Keratinocyte (primary cell): ENCODE results near the gene RHOXF1. TPM values are rescaled to one million over a fixed set of nuclear protein-coding genes. Genes with fewer than 3 reads are reported as not detected.
"Not testable (repeated sequence)": the region's sequence is repeated elsewhere in the genome, so short reads cannot be mapped to it uniquely, and the experiment has no call there.

ENCODE experiments used
- DNase-seq: peaks from one replicate; pipeline ENCODE4 v3.0.0-alpha.2; 2011; ENCODE audit warnings: low read depth, missing footprints, low spot score
- FAIRE-seq: peaks from 2 replicates; lab custom pipeline; 2011; peaks lifted over from hg19 to GRCh38; lab: Jason Lieb, UNC
- H2AFZ ChIP-seq: 2 replicates; pipeline ENCODE4 v1.6.0; 2012; ENCODE audit warnings: low read length, control low read depth, inconsistent platforms; ENCODE audit not compliant: control insufficient read depth
- H3K27ac ChIP-seq: 2 replicates; pipeline ENCODE4 v1.5.1; 2011; ENCODE audit warnings: low read length; ENCODE audit not compliant: control insufficient read depth, insufficient read depth
- H3K27me3 ChIP-seq: 3 replicates; pipeline ENCODE4 v1.6.0; 2011; ENCODE audit warnings: low read length; ENCODE audit not compliant: control insufficient read depth, insufficient read depth; ENCODE audit errors: extremely low read depth
- H3K36me3 ChIP-seq, 2 experiments: 2 replicates in 1 of 2; 3 replicates in 1 of 2; pipeline ENCODE4 v1.5.1; 2011; ENCODE audit warnings: low read length in 2 of 2, mild to moderate bottlenecking in 1 of 2; ENCODE audit not compliant: control insufficient read depth in 2 of 2, insufficient read depth in 2 of 2; ENCODE audit errors: extremely low read depth in 1 of 2
- H3K4me1 ChIP-seq: 3 replicates; pipeline ENCODE4 v1.5.1; 2011; ENCODE audit warnings: low read length; ENCODE audit not compliant: control insufficient read depth, insufficient read depth; ENCODE audit errors: extremely low read depth
- H3K4me2 ChIP-seq: 3 replicates; pipeline ENCODE4 v1.6.0; 2011; ENCODE audit warnings: low read depth, low read length; ENCODE audit not compliant: control insufficient read depth, insufficient read depth; ENCODE audit errors: extremely low read depth
- H3K4me3 ChIP-seq, 3 experiments: fragments of 200-600 bp in 1 of 3; sonication (generic) in 1 of 3; 2 replicates in 2 of 3; 3 replicates in 1 of 3; pipeline ENCODE4 v1.5.1; 2011 to 2016; ENCODE audit warnings: low read length in 3 of 3, mild to moderate bottlenecking in 3 of 3, control low read depth in 2 of 3, inconsistent platforms in 1 of 3, low read depth in 1 of 3, mixed read lengths in 1 of 3, mixed run types in 1 of 3, moderate library complexity in 1 of 3; ENCODE audit not compliant: control insufficient read depth in 2 of 3, insufficient read depth in 2 of 3; ENCODE audit errors: extremely low read depth in 1 of 3
- H3K79me2 ChIP-seq: 2 replicates; pipeline ENCODE4 v1.6.0; 2012; ENCODE audit warnings: low read length; ENCODE audit not compliant: control insufficient read depth, insufficient read depth
- H3K9ac ChIP-seq: 3 replicates; pipeline ENCODE4 v1.6.0; 2011; ENCODE audit warnings: low read length; ENCODE audit not compliant: control insufficient read depth, insufficient read depth; ENCODE audit errors: extremely low read depth
- H3K9me1 ChIP-seq: 3 replicates; pipeline ENCODE4 v1.6.0; 2011; ENCODE audit warnings: low read length; ENCODE audit not compliant: control insufficient read depth, insufficient read depth; ENCODE audit errors: extremely low read depth
- H3K9me3 ChIP-seq: 2 replicates; pipeline ENCODE4 v1.5.1; 2012; ENCODE audit warnings: low read depth, low read length; ENCODE audit not compliant: control insufficient read depth
- H4K20me1 ChIP-seq: 3 replicates; pipeline ENCODE4 v1.6.0; 2011; ENCODE audit warnings: low read length; ENCODE audit not compliant: control insufficient read depth, insufficient read depth; ENCODE audit errors: extremely low read depth
- dilution Hi-C: fragments of 300-500 bp; cut with MboI; formaldehyde crosslinking; loops from one replicate; pipeline ENCODE4 v1.7.0; 2020; ENCODE audit warnings: low sequenced_read_pairs; ENCODE audit not compliant: extremely low pct_ligation_motif_present
- polyA plus RNA-seq, 5 experiments: library from polyadenylated mRNA; depleted of rRNA in 3 of 5; stranded (reverse) in 3 of 5; stranded (forward) in 1 of 5; unstranded in 1 of 5; fragments of >200 nt; gene quantifications; 1 replicate in 1 of 5; 2 replicates in 3 of 5; 3 replicates in 1 of 5; pipeline versions ENCODE4 v1.2.1 to v1.2.3, GENCODE V29; 2011 to 2012; ENCODE audit warnings: missing spikeins in 2 of 5, low read depth in 1 of 5, low replicate concordance in 1 of 5

Gene RHOXF1
- polyA plus RNA-seq, 1 donor (not counting 4 experiments of a cell fraction or from before 2014, with no cell fraction given) = not detected

DNA sequence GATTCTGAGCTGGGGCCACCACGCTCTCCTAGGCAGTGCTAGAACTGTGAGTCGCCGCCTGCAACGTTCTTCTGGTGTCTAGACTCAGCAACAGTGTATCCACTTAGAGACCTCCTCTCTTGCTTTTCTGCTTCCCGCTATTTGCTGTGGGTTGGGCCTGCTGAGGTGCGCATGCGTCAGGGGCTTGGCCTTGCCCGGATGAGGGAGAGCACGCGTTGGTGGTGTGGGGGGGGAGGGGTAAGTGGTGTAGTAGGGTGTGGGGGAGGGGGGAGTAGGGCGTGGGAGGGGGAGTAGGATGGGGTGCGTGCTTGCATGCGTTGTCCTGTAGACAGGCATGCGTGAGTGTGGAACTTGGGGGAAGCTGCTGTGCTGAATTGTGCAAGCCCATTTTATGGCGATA, 38.1 kb downstream of the RHOXF1 start, which contains the start of gene RHOXF2B:
Gene RHOXF2B, minus strand, starts transcription at position 101 of the 400 bp plus-strand sequence. CDS start 138 bp downstream, outside the sequence.
- H3K4me1 ChIP-seq, dilution Hi-C loops, H3K27ac ChIP-seq, H3K36me3 ChIP-seq, FAIRE-seq, H2AFZ ChIP-seq, H4K20me1 ChIP-seq, H3K79me2 ChIP-seq, DNase-seq, H3K9me1 ChIP-seq, H3K4me3 ChIP-seq, H3K9ac ChIP-seq, H3K27me3 ChIP-seq, H3K9me3 ChIP-seq, H3K4me2 ChIP-seq: not testable (repeated sequence)

DNA sequence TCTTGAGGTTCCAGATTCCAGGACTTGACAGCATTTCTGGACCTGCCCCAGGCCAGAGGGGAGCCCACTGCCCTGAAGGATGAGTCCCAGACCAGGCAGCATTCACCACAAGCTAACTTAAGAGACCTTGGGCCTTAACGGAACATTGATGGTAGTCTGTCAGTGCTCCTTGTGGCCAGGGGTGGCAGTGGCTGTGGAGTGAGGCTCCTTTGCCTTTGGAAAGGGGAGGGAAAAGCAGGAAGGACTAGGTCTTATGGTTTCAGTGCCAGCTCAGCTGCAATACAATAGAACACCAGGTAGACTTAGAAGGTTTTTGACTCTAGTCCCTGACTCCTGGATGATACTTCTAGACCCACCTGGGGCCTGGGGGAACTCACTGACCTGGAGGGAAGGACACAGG, 49.5 kb downstream of the RHOXF1 start:
- H3K4me3 ChIP-seq, H3K9me1 ChIP-seq, H4K20me1 ChIP-seq, H3K9me3 ChIP-seq, H3K27me3 ChIP-seq, H3K4me1 ChIP-seq, H2AFZ ChIP-seq, dilution Hi-C loops, H3K9ac ChIP-seq, DNase-seq, H3K27ac ChIP-seq, FAIRE-seq, H3K79me2 ChIP-seq, H3K4me2 ChIP-seq, H3K36me3 ChIP-seq: not testable (repeated sequence)

Other genes with a start within 250 kb of the RHOXF1 start
- gene RNF113A, start 244.2 kb downstream of the RHOXF1 start, polyA plus RNA-seq = 8.4 to 11.6 TPM (median 10.5 TPM) in 3 replicates
- gene NDUFA1, start 244.1 kb downstream of the RHOXF1 start, polyA plus RNA-seq = 150 to 282 TPM (median 207 TPM) in 3 replicates
- gene AKAP14, start 220.0 kb downstream of the RHOXF1 start, polyA plus RNA-seq = not detected in 3 replicates
- gene NKAP, start 172.2 kb downstream of the RHOXF1 start, polyA plus RNA-seq = 2.3 to 4.6 TPM (median 3.1 TPM) in 3 replicates
- 0.03 TPM in 1 of 3 replicates, not detected in the others for gene RHOXF2B, start 38.2 kb downstream of the RHOXF1 start, polyA plus RNA-seq
- not detected in 3 replicates for gene RHOXF2, start 42.7 kb upstream of the RHOXF1 start, polyA plus RNA-seq
- gene ZBTB33, start 134.9 kb upstream of the RHOXF1 start, polyA plus RNA-seq = 7.3 to 13.4 TPM (median 10.2 TPM) in 3 replicates
- gene TMEM255A, start 195.5 kb upstream of the RHOXF1 start, polyA plus RNA-seq = 0.02 to 0.03 TPM in 2 of 3 replicates, not detected in the other
- not detected in 3 replicates for gene ATP1B4, start 246.2 kb upstream of the RHOXF1 start, polyA plus RNA-seq